Muscle of leg (tissue), 11 donors: Measurements from ENCODE around the gene KRT84. TPM values are rescaled to one million over a fixed set of nuclear protein-coding genes. Genes with fewer than 3 reads are reported as not detected.

Source experiments
- DNase-seq: peaks from one replicate; pipeline ENCODE4 v3.0.0; 2013
- H3K27ac ChIP-seq: one replicate; pipeline ENCODE4 v1.5.1; 2013; ENCODE audit warnings: mild to moderate bottlenecking, low read length, control low read depth
- H3K27me3 ChIP-seq: one replicate; pipeline ENCODE4 v1.6.1; 2013; ENCODE audit warnings: low read length; ENCODE audit not compliant: control insufficient read depth, insufficient read depth
- H3K36me3 ChIP-seq: one replicate; pipeline ENCODE4 v1.6.1; 2013; ENCODE audit warnings: low read length; ENCODE audit not compliant: control insufficient read depth, insufficient read depth
- H3K4me1 ChIP-seq: one replicate; pipeline ENCODE4 v1.6.1; 2013; ENCODE audit warnings: low read length; ENCODE audit not compliant: control insufficient read depth, insufficient read depth
- H3K4me3 ChIP-seq: one replicate; pipeline ENCODE4 v1.5.1; 2013; ENCODE audit warnings: low read length, control low read depth
- H3K9me3 ChIP-seq: replicated peaks from 2 replicates; pipeline ENCODE4 v1.6.1; 2013; ENCODE audit warnings: low read depth, low read length; ENCODE audit not compliant: control insufficient read depth
- WGBS: methylation state at CpG from one replicate; pipeline ENCODE4 v1.1.5; 2013; ENCODE audit warnings: missing lambda C conversion rate; ENCODE audit not compliant: insufficient coverage; 5-methylcytosine and 5-hydroxymethylcytosine counted together
- polyA plus RNA-seq, 8 donors: library from polyadenylated mRNA; unstranded; fragments of 120-200 nt; gene quantifications; one replicate each; pipeline versions ENCODE4 v1.2.1 to v1.2.3, GENCODE V29; 2013; ENCODE audit warnings: inconsistent platforms in 1 of 8, low replicate concordance in 1 of 8; ENCODE audit not compliant: insufficient read length in 8 of 8, insufficient read depth in 1 of 8
- total RNA-seq: library from RNA; stranded (reverse); fragments of 120-200 nt; gene quantifications from one replicate; pipeline ENCODE4 v1.2.4, GENCODE V29; 2013

KRT84 gene
- total and polyA plus RNA-seq, 9 donors = not detected

DNA sequence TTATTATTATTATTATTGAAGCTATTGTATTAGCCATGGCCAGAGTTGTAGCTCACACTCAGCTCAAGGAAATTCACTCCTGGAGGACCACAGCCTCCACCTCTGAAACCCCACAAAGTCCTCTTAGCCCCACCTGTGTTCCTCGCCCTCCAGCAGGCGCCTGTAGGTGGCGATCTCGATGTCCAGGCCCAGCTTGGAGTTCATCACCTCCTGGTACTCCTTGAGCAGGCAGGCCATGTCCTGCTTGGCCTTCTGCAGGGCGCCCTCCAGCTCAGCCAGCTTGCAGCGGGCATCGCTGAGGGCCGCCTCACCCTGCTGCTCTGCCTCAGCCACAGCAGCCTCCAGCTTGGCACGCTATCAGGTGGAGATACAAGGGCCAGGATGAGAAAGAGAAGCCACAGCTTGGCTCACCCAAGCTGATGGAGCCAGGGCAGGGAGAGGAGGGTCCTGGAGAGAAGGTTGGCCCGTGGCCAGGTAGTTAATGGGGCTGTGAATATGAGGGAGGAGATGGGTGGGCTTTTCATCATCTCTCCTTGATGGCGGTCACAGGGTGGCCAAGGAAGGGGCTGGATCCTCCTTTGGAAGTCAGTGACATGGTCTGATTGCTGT is 23.2 kb downstream of the KRT84 start:
- WGBS = 77% methylated on average over 7 of the region's 11 CpGs
- no peak overlapping the region for H3K4me3 ChIP-seq
- H3K27ac ChIP-seq = no peak overlapping the region
- peaks cover 28% of the 10 kb centered on the region for H3K4me1 ChIP-seq
- H3K9me3 ChIP-seq = no peaks in the 10 kb centered on the region
- no peaks in the 10 kb centered on the region for H3K36me3 ChIP-seq
- DNase-seq = no peak
- peaks cover 10% of the 10 kb centered on the region for H3K27me3 ChIP-seq

DNA sequence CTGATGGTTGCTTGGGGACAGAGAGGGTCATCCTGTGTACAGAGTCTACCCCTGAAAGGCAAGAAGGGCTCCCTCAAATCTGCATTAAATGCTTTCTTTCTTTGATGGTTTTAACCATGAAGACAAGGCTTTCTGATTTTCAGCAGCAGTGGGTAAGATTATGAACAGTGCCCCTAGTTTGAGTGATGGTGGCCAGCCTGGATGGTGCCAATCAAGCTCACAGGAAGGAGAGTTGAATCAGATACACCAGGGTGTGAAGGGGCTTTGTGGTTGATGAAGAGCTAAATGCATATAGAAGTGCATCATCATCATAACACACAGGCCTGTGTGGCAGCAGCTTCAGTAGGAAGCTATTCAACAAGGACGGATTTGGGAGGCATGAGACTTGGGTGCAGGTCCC is 23.9 kb downstream of the KRT84 start:
- DNase-seq = no peak
- Histone ChIP-seq H3K27ac (no peak overlapping the region), H3K27me3 (peaks cover 8% of the 10 kb centered on the region), H3K9me3 (no peaks in the 10 kb centered on the region), H3K36me3 (no peaks in the 10 kb centered on the region), H3K4me1 (peaks cover 28% of the 10 kb centered on the region), H3K4me3 (no peak overlapping the region)
- WGBS = 75% methylated on average over 1 of the region's 1 CpG

DNA sequence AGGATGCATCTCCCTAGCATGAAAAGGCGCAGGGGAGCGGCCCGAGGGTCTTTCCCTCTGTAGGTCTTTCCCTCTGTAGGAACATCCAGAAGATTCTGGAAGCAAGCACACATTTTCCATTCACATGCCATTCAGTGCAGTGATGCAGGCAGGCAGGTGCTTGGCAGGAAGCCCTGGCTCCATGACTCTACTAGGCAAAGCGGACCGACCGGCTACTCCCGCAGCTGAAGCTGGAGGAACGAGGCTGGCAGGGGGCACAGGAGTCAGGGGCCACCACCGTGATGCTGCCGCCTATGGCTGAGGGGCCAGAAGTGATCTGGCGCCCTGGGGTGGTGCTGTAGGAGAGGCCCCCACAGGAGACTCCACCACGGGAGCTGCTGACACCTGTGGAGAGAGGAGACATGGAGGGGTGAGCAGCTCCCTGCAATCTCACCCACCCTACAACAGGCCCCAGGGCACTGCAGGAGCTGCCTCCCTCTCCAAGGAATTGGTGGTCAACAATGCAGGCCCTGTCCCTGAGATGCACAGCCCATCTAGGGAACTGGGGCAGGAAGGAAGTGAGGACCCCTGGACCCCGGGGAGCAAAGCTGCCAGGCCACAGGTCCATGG is 24.7 kb downstream of the KRT84 start:
- DNase-seq = peak; percentile 46
- Histone ChIP-seq H3K9me3 (no peaks in the 10 kb centered on the region), H3K27ac (no peak overlapping the region), H3K4me3 (no peak overlapping the region), H3K4me1 (peaks cover 28% of the 10 kb centered on the region), H3K27me3 (peaks cover 8% of the 10 kb centered on the region), H3K36me3 (no peaks in the 10 kb centered on the region)
- 66% methylated on average over 12 of the region's 13 CpGs for WGBS

DNA sequence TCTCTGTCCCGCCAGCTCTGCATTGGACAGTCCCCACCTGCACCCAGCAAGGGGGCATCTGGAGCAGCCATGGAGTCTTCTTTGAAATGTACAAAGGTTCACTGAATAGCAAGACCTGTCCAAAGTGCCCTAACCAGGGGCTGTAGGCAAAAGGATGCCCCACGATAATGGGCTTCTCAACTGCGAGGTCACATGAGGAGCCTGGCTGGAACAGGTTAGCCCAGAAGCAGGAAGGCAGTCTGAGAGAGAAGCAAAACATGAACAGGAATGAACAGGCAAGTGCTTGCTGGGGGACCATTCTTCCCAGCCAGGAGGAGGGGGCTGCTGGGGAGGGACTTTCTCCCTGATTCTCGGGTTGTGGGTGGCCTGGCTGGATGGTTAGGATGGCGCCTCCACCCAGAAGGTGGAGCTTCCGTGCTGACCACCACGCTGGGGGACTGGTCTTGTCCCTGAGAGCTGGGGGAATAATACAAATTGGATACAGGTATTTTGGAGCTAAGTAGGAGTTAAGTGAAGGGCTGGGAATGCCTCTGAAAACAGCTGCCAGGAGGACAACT is 25.3 kb downstream of the KRT84 start:
- H3K27me3 ChIP-seq = peaks cover 8% of the 10 kb centered on the region
- 72% methylated on average over 7 of the region's 7 CpGs for WGBS
- DNase-seq = no peak

DNA sequence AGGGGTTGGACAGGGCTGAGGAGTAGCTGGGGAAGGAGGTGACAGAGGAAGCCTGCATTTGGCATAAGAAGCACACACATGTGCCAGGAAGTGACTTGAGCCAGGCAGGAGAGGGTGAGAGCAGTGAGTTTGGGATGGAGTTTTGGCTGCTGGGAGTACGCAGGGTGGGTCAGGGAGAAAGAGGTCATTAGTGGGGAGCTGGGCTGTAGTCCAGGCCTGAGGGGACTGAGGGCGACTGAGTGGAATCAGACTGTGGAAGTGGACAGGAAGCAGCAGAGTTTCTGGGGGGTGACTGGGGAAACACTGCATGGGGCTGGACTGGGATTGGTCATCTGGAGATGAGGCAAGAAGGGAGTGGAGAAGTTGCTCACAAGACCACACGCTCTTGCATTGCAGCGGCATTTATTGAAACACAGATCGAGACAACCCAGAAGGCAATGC is 25.8 kb downstream of the KRT84 start:
- Histone ChIP-seq H3K4me3 (no peak overlapping the region), H3K4me1 (peaks cover 34% of the 10 kb centered on the region), H3K27me3 (peaks cover 8% of the 10 kb centered on the region), H3K9me3 (no peaks in the 10 kb centered on the region), H3K36me3 (no peaks in the 10 kb centered on the region), H3K27ac (no peak overlapping the region)
- peak; percentile 18 for DNase-seq
- 47% methylated on average over 4 of the region's 5 CpGs for WGBS

More for the DNA sequence above, 25.3 kb downstream of the KRT84 start:
- Histone ChIP-seq H3K4me1 (peaks cover 31% of the 10 kb centered on the region), H3K36me3 (no peaks in the 10 kb centered on the region), H3K27ac (no peak overlapping the region), H3K4me3 (no peak overlapping the region), H3K9me3 (no peaks in the 10 kb centered on the region)

DNA sequence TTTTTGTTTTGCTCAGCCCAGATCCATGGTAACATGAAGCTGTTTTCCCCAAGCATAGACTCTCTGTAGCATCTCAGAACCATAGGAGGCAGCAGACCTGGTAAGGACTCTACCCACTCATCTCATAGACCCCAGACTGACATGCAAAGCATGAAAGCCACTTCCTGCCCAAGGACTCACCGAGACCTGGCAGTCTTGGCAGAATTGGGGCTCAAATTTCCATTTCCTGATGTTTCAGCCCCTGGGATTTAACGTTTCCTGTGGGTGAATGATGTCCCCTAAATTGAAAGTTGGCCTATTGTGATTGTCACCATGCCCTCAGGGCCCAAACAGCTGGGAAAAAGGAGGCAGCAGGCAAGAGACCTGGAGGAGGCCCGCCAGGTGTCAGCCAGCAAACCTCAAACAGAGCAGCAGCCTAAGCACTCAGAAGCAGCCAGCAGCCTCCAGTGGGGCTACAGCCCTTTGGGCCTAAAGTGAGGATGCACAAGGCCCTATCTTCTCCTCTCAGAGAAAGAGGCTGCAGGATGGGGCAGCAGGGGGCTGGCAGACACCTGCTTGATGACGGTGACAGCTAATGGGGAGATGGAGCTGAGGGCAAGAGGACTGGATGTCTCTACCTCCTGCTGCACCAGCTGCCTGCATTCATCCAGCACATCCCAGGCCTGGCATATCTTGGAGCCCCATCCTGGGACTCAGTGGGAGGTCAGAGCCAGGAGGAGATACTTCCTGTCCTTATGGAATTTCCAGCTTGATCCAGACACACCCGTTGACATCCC is 26.7 kb downstream of the KRT84 start:
- H3K27ac ChIP-seq = no peak overlapping the region
- H3K4me3 ChIP-seq = no peak overlapping the region
- H3K36me3 ChIP-seq = no peaks in the 10 kb centered on the region
- H3K9me3 ChIP-seq = no peaks in the 10 kb centered on the region
- H3K27me3 ChIP-seq = peaks cover 5% of the 10 kb centered on the region
- WGBS = 55% methylated on average over 3 of the region's 5 CpGs
- H3K4me1 ChIP-seq = peaks cover 39% of the 10 kb centered on the region
- DNase-seq = no peak

DNA sequence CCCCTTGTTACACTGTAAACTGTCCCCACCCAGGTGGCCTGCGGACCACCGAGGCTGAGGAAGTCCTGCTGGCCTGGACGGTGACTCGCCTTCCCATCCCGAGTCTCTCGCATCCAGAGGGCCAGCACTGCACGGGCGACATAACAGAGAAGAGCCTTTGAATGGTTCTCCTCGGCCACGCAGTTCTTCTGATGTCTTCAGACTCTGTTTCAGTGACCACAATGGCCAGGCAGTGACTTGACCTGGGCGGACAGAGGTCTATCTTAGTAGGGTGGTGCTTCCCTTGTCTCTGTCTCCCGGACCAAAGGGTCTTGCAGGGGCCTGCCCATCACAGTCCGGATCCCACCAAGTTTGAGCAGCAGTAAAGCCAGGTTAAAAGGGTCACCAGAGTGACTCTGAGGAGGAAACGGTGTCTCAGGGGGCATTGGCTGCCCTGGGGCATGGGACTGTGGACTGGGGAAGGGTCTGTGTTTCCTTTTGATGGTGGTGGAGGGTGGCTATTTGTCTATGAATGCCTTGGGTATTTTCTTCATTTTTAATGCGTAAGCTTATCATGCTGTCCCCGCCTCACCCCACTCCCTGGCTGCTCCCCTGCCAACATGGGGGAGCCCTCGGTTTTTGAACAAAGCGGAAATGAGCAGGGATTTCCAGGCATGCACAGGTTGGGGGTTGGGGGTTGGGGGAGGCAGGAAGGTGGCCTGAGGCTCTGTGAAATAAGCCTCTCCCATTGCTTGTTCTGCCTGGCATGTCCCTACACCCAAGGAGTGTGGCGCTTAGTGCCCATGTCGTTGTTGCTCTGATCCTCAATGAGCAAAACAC is 28.5 kb downstream of the KRT84 start:
- 91% methylated on average over 15 of the region's 20 CpGs for WGBS
- Histone ChIP-seq H3K27me3 (peaks cover 11% of the 10 kb centered on the region), H3K36me3 (no peaks in the 10 kb centered on the region), H3K4me3 (no peak overlapping the region), H3K9me3 (no peaks in the 10 kb centered on the region), H3K4me1 (peaks cover 48% of the 10 kb centered on the region), H3K27ac (no peak overlapping the region)
- no peak for DNase-seq

DNA sequence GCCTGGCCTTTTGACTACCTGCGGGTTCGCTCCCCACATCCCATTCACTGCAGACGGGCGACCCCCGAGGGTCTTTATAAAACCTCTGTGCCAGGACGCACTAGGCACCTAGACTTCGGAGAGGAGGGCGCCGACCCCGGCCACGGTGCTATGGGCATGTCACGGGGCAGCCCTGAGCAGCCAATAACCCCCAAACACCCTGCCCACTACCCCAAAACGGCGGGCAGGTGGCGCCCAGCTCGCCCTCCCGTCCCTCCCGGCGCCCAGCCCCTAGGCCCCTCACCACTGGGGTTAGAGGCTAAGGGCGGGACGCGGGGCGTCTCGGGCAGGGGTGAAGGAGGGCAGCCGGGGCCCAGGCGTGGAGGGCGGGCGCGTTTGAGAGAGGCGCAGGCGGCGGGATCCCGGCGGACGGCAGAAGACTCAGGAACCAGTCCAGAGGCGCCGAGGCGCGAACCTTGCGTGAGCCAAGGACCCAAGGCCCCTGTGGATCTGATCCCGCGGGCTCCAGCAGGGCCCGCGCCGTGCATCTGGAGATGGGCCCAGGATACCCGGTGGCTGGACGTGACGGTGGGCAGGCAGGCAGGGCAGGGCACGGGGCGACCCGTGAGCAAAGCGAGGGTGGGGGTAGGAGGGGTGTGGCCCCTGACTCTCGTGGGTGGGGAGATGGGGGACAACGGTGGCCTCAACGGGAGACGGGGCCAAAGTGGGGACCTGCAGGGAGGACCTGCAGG is 29.3 kb downstream of the KRT84 start:
- no peaks in the 10 kb centered on the region for H3K9me3 ChIP-seq
- H3K27ac ChIP-seq = no peak overlapping the region
- H3K4me3 ChIP-seq = no peak overlapping the region
- no peak for DNase-seq
- H3K27me3 ChIP-seq = peaks cover 11% of the 10 kb centered on the region
- H3K4me1 ChIP-seq = peaks cover 50% of the 10 kb centered on the region
- 89% methylated on average over 47 of the region's 56 CpGs for WGBS
- no peaks in the 10 kb centered on the region for H3K36me3 ChIP-seq

DNA sequence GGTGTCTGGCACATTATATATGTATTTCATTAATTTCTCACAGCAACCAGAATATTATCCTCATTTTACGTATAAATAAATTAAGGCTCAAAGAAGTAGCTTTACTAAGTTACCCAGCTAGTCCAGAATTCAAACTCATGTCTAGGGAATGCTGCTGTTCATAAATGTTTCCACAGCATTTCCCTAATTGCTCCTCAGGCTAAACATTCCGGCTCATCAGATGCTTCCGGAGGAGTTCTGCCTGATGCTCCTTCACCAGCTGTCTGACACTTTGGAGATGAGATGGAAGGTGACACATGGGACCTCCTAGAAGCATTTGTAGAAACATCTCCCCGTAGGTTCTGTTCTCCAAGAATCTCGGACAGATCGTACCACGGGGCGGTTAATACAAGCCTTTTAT is 30.3 kb downstream of the KRT84 start:
- no peak overlapping the region for H3K27ac ChIP-seq

More for the DNA sequence above, 30.3 kb downstream of the KRT84 start:
- no peaks in the 10 kb centered on the region for H3K9me3 ChIP-seq
- H3K36me3 ChIP-seq = no peaks in the 10 kb centered on the region
- peaks cover 11% of the 10 kb centered on the region for H3K27me3 ChIP-seq
- H3K4me1 ChIP-seq = peaks cover 44% of the 10 kb centered on the region
- no peak overlapping the region for H3K4me3 ChIP-seq
- 93% methylated on average over 5 of the region's 8 CpGs for WGBS
- no peak for DNase-seq
